Suprapubic skin (tissue), 4 donors: ENCODE data around the gene MORC3.
"Not testable (repeated sequence)": the region's sequence is repeated elsewhere in the genome, so short reads cannot be mapped to it uniquely, and the experiment has no call there.

Source experiments
- CTCF ChIP-seq, 2 donors: fragments of 200-600 bp in 1 of 2; fragments of 450-650 bp in 1 of 2; sonication (generic) in 1 of 2; IDR thresholded peaks; one replicate each; pipeline ENCODE4 v1.5.1; 2016 to 2019; ENCODE audit warnings: antibody characterized with exemption in 2 of 2, mild to moderate bottlenecking in 1 of 2, moderate library complexity in 1 of 2
- POLR2A ChIP-seq, 2 donors: fragments of 450-650 bp; IDR thresholded peaks; one replicate each; pipeline ENCODE4 v1.6.1; 2017; ENCODE audit warnings: antibody characterized with exemption in 2 of 2, mild to moderate bottlenecking in 2 of 2, moderate library complexity in 2 of 2
- POLR2AphosphoS5 ChIP-seq, 3 donors: sonication (generic); formaldehyde crosslinking; IDR thresholded peaks; one replicate each; pipeline ENCODE4 v1.6.1; 2017; ENCODE audit warnings: antibody characterized with exemption in 3 of 3

- not testable (repeated sequence) for TF ChIP-seq POLR2A, CTCF, POLR2AphosphoS5 (IDR thresholded peaks at IDR 0.05)
Observed at GRCh38 chr21:36313446-36313845, 6.6 kb upstream of the MORC3 start.
